Putamen (tissue), 1 donor: ENCODE results near the gene SP6.
A peak's percentile ranks its signal among the peaks of the same experiment; 100 is the strongest.

Experiments used
- DNase-seq: peaks from one replicate; pipeline ENCODE4 v3.0.0-alpha.2; 2016; ENCODE audit warnings: low spot score

SP6 gene

GRCh38 chr17:47850692-47851573 lies at the start of gene SP6:
Gene SP6, minus strand, starts transcription at chr17:47851163. Its CDS starts 2,734 bp downstream, at chr17:47848429.
- DNase-seq, result no peak

- DNase-seq, result no peak
Observed at GRCh38 chr17:47899643-47900042, 48.7 kb upstream of the SP6 start.

- DNase-seq, result no peak
Observed at GRCh38 chr17:47898241-47898640, 47.3 kb upstream of the SP6 start.

- DNase-seq, result no peak
Observed at GRCh38 chr17:47897561-47897960, 46.6 kb upstream of the SP6 start.

GRCh38 chr17:47896672-47897490 lies 45.9 kb upstream of the SP6 start:
- no peak for DNase-seq

GRCh38 chr17:47895856-47896671 lies 45.1 kb upstream of the SP6 start, which contains the start of gene SP2:
Gene SP2, plus strand, starts transcription at chr17:47896236. Its CDS starts 51 bp downstream, at chr17:47896287.
- DNase-seq, result peak; percentile 100

- DNase-seq, result no peak
Observed at GRCh38 chr17:47895347-47895855, 44.4 kb upstream of the SP6 start.

GRCh38 chr17:47894498-47895346 lies 43.8 kb upstream of the SP6 start:
- DNase-seq, result no peak

- no peak for DNase-seq
Observed at GRCh38 chr17:47891545-47892088, 40.7 kb upstream of the SP6 start.

- DNase-seq, result peak; percentile 62
Observed at GRCh38 chr17:47889734-47890529, 39.0 kb upstream of the SP6 start.

GRCh38 chr17:47888293-47888692 lies 37.3 kb upstream of the SP6 start:
- DNase-seq, result no peak

- no peak for DNase-seq
Observed at GRCh38 chr17:47884905-47885730, 34.2 kb upstream of the SP6 start.

- no peak for DNase-seq
Observed at GRCh38 chr17:47884427-47884740, 33.4 kb upstream of the SP6 start.

- DNase-seq, result no peak
Observed at GRCh38 chr17:47883589-47884426, 32.8 kb upstream of the SP6 start.

- no peak for DNase-seq
Observed at GRCh38 chr17:47882695-47883588, 32.0 kb upstream of the SP6 start.

- DNase-seq, result no peak
Observed at GRCh38 chr17:47882247-47882646, 31.3 kb upstream of the SP6 start.
